EH (cell line): ENCODE data around the gene SBSN.

Experiments used
- DNase-seq: peaks from one replicate; pipeline ENCODE4 v3.0.0-alpha.2; 2015; ENCODE audit warnings: low read depth

SBSN gene

DNA sequence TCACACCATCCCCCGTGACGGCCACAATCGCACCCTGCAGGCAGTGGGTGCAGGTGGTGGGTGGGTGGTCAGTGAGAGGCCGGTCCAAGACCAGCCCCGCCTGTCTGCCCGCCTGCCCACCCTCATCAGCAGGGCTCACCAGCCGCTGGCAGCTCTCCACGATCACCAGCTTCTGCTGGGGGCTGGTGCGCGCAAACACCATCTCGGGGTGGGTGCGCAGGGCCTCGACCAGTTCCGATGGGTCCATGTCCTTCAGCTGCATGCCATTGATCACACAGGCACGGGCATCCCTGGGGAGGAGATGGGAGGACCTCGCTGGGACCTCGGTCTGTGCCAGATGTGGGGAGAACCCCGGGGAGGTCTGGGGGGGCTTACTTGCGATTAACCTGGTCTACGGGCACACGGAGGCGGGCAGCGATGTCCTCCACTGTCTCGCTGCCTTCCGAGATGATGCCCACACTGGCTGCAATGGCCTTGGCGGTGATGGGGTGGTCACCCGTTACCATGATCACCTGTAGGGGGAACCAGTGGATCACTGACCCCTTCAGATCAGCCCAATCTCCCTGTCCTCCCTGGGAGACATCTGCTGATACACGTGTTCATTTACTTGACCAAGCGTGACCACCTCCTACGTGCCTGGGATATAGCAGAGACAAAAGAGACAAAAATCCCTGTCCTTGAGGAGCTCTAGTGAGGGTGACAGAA, 27.3 kb upstream of the SBSN start:
- DNase-seq, result peak; percentile 55

DNA sequence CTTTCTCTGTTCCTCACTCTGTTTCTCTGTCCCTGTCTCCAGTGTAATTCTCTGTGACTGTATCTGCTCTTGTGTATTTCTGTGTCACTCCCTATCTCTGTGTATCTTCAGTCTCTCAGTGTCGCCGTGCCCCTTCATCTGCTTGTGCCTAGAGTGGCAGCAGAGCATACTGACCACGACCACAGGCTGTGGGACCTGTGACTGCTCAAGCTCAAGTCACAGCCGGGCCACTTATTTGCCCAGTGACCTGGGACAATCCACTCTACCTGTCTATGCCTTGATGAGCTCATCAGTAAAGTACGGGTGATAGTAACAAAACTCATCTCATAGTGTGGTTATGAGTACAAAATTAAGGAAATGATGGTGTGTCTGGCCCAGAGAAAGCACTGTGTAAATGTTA, 26.0 kb upstream of the SBSN start:
- no peak for DNase-seq

GRCh38 chr19:35553385-35554000, 25.4 kb upstream of the SBSN start:
- DNase-seq, result no peak

DNA sequence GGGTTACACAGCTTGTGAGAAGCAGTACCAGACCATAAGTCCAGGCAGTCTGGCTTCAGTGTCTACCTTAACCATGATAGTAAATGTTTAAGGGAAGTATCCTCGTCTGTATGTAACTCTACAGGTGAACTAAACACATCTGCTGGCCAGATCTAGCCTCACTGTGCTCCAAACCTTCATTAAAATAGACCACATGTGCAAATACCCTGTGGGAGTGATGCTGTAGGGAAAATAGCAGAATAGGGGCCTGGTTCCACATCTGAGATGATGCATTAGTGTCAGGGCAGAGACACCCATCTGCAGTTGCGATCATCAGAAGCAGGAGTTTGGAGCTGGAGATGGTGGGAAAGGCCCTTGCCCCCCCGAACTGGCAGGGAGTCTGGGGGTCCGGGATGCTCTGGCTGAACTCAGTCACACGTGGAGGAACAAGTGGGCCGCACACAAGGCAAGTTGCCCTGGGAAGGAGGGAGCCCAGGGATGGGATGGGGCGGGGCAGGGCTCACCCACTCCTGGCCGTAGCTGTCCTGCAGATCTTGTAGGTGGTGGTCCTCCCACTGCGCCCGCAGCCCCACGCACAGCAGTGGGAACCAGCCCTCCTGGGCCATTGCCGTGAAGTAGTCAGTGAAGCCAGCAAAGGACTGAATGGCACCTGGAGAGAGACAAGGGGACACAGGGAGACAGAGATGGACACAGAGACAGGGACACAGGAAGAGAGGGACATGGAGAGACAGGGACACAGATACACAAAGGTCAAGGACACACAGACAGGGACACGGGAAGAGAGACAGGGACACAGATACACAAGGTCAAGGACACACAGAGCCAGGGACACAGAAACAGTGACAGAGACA, 24.6 kb upstream of the SBSN start:
- no peak for DNase-seq

DNA sequence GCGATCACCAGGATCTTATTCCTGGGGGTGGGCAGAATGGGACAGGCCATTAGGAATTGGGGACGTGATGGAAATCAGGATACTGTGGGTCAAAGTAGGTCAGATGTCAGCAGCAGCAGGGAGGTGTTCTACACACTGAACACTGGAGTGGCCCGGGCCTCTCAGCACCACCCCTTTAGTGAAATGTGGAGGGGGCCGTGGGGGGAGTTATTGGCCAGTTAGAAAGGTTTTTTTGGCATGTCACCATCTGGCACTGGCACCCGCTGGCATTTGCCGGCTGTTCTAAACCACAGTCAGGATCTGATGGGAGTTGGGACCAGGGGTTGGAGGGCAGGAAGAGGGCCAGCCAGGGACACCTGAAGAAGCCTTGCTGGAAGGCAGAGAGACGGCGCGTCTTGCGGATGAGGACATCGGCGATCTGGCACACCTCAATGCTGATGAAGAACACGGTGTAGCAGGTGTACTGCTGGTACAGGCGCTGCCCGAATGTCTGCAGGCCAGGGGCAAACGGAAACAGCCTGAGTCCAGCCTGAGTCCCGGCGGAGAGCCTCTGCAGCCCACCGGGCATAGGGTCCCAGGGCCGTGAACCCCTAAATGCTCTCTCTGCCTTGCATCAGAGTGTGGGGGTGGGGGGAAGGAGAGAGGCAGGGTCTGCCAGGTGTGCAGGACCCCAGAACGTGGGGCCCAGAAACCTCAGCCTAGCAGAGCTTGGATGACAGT, 23.1 kb upstream of the SBSN start:
- no peak for DNase-seq

DNA sequence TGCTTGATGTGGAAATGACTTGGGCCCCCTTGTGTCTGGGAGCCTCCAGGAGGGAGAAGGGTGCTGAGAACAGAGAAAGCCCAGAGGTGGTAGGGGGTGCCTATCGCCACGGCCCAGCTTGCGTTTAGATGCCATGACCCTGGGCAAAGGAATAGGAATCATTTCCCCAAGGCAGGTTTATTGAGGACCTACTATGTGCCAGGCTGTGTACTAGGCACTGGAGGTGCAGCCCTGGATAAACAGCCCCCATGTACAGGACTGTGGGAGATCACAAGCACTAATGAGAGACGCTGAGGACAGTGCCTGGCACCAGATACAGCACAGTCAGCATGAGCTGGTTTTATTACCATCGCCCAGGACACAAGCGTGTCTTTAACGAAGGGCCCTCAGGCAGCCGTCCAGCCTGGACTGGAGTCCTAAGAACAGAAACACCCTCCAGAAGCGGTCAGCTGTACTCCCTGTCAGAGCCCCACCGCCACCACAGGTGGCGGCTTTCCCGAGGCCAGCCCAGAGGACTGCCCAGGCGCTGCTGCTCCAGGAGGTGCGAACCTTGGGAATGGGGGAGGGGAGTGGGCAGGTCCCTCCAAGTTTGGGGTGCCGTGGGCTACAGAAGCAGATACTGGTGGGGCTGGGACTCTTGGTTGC, 21.9 kb upstream of the SBSN start:
- DNase-seq, result no peak

- DNase-seq, result peak; percentile 72
Measured at GRCh38 chr19:35549174-35549788, 21.2 kb upstream of the SBSN start.

- DNase-seq, result no peak
Measured at GRCh38 chr19:35546532-35546931, 18.4 kb upstream of the SBSN start.

GRCh38 chr19:35545855-35546381, 17.8 kb upstream of the SBSN start:
- peak; percentile 34 for DNase-seq

DNA sequence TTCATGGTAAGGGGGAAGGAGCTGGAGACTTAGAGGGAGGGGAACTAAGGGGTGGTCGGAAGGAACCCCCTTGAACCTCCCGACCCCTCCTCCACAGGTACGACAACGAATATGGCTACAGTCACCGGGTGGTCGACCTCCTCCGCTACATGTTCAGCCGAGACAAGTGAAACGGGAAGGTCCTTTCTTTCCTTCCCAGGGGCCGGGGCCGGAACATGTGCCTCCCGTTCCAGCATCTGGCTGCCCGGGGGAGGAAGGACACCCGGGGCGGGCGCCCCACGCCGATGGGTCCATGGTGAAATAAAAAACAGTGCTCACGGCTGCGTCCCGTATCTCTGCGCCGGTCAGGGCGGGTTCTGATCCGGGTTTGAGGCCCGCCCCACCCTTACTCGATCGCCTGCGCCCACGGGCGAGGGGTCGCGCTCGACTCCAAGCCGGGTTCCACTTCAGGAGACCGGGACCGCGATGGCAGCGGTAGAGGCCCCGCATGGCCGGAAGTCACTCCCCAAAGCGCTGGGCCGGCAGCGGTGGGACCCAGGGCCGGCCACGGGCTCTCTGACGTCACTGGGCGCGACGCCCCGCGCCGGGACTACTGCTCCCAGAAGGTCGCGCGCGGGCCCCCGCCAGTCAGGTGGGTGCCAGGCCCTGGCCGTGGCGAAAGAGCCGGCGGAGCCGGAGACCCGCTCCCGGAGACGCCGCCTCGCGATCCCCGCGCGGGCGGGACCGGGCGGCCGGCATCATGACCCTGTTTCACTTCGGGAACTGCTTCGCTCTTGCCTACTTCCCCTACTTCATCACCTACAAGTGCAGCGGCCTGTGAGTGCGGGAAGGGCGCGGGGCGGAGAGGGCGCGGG, 17.1 kb upstream of the SBSN start, which contains the start of gene TMEM147:
TMEM147 (plus strand) TSS at position 626 of the 854 bp plus-strand sequence; CDS start at position 740, 114 bp downstream.
- peak; percentile 89 for DNase-seq

DNA sequence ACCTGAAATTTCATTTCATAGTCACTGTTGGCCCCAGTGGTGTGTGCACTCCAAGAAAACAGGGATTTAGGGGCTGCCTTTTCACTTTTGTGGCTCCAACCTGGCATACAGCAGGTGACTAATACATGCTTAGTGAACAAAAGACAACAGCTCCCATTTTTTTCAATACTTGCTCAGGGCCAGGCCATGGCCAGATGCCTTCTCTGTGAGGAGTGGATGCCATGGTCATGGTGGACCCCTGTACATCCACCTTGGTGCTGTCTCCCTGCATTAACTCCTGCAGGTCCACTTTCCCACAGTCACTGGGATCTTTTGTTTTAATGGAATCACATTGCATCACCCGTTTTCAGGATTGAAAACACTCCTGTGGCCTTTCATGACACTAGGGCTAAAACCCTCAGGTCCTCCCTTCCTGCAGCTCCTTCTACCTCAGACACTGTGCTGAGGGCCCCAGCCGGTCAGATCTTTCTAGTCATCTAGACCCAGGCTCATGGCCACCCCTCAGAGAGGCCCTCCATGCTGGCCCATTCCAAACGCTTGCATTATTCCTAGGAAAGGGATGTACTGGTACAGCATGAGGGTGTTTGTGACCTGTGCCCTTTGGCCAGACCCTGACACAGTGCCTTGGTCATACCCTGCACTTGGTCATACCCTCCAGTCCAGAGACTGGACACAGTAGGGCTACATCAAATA, 16.1 kb upstream of the SBSN start:
- no peak for DNase-seq

GRCh38 chr19:35543280-35544109, 15.4 kb upstream of the SBSN start:
- DNase-seq, result no peak

DNA sequence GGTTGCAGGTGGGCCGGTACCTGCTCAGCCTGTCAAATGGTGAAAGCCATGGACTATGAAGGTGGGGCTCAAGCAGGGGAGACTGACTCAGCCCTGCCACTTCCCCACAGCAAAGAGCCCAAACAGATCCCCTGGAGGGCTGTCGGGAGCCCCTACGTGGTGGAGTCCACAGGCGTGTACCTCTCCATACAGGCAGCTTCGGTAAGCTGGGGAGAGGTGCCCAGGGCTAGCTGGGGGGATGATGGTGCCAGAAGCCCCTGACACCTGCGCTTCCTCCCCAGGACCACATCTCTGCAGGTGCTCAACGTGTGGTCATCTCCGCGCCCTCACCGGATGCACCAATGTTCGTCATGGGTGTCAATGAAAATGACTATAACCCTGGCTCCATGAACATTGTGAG, 14.1 kb upstream of the SBSN start:
- DNase-seq, result no peak

- no peak for DNase-seq
Measured at GRCh38 chr19:35540356-35540927, 12.3 kb upstream of the SBSN start.

DNA sequence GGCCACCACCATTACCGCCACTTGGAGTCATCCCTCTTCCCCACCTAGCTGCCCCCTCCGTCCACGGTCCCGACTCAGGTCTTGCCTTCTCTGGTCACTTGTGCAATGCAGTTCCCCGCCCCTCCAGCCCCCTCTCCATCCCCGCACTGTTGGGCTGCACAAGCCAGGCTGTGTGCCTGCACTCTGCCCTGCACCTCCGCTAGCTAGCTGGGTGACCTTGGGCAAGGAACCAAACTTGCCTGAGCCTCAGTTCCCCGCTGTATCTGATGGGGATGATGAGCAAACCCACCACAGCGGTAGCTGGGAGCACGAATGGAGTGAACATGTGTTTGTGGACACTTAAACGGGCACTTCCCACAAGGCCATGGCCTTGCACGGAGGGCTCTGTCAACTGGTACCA, 11.7 kb upstream of the SBSN start:
- no peak for DNase-seq

DNA sequence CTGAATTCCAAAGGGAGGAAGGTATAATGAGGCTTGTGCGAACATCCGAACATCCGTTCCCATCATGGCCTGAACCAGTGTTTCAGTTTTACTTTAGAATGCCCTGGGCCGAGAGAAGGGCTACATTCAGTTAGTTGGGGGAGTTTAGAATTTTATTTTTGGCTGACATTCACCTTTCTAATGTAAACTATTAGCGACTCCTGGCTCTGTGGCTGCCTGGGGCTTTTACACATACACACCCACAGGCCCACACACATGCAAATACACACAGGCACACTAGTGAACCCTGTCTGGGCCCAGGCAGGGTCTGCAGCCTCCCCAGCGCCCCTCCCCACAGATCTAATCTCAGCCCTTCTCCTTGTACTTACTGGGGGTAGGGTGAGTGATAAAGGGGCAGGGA, 11.2 kb upstream of the SBSN start:
- no peak for DNase-seq

DNA sequence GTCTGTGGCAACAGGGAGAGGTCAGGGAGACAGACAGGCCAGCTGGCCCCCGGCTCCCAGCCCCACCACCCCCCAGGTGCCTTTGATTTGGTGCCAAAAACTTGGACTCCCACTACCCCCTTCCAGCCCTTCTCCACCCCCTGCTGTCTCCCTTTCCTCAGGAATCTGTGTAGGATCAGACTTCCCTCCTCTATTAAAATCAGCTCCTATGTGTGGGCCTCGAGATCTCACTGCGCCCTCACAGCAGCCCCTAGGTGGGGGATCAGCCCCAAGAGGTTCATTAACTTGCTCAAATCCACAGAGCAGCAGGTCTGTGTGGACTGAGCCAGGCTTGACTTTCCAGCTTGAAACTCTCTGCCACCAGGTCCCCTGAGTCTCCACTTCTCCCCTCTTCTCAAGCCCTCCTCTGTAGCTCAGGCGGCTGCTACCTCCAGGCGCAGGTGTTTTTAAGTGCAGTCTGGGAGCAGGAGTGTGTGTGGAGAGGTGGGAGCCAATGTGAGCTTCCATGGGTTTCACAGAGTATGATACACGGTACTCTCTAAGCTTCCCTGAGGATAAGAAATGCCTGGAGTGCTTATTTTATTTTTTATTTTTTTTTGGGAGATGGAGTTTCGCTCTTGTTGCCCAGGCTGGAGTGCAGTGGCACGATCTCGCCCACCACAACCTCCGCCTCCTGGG, 6.8 kb upstream of the SBSN start:
- no peak for DNase-seq
